Breast epithelium (tissue), 3 donors: Measurements from ENCODE around the gene CYP26B1.

ENCODE experiments used
- CTCF ChIP-seq, 3 donors: fragments of 450-650 bp; IDR thresholded peaks; one replicate each; pipeline ENCODE4 v1.5.1; 2016 to 2017; ENCODE audit warnings: antibody characterized with exemption in 3 of 3, mild to moderate bottlenecking in 3 of 3, moderate library complexity in 3 of 3
- POLR2AphosphoS5 ChIP-seq, 3 donors: sonication (generic); formaldehyde crosslinking; IDR thresholded peaks; one replicate each; pipeline ENCODE4 v1.6.1; 2017; ENCODE audit warnings: antibody characterized with exemption in 3 of 3

DNA sequence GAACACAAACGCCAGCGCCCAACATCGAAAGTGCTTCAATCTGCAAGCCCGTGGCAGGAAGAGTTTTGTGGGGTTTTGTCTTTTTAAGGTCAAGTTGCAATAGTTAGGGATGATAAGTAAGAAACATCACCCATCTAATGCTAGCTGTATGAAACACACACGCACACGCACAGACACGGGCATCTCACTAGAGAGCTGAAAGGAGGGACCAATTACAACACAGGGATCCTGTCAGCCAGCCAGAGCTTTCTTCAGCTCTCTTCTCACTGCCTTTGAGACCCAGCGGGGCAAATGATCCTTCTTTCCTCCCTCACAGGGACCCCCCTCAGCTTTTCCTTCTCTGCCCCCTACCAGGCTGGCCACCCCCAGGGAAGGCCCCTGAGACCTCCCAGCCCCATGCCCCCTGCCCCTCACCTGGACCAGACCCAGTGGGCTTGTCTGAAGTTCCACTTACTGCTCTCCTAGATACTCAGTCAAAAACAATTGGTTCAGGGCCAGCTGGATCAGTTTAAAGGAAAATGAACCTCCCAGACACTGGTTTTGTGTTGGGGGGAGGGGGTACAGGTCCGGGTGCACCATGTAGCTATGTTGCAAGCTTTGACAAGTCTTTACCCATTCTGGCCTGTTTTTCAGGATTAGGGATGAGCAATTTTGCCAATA lies 17.9 kb downstream of the CYP26B1 start:
- TF ChIP-seq CTCF (IDR thresholded peaks at IDR 0.05) (no peak), POLR2AphosphoS5 (IDR thresholded peaks at IDR 0.05) (no peak)
